Loucy (cell line): ENCODE measurements around the gene NHP2.

Experiments
- H2AFZ ChIP-seq: fragments of 200-600 bp; sonication (generic); 2 replicates; pipeline ENCODE4 v1.6.0; 2016; ENCODE audit warnings: antibody characterized with exemption, mild to moderate bottlenecking, low read length, moderate library complexity
- H3F3A ChIP-seq: fragments of 200-600 bp; 2 replicates; pipeline ENCODE4 v1.6.0; 2016; ENCODE audit warnings: antibody characterized with exemption, low read depth, mild to moderate bottlenecking
- H3K27me3 ChIP-seq: fragments of 200-600 bp; sonication (generic); 2 replicates; pipeline ENCODE4 v1.6.1; 2014; ENCODE audit warnings: low read length, mild to moderate bottlenecking; ENCODE audit not compliant: insufficient read depth, poor library complexity, severe bottlenecking
- H3K36me3 ChIP-seq: fragments of 200-600 bp; sonication (generic); 2 replicates; pipeline ENCODE4 v1.6.1; 2016; ENCODE audit warnings: low read length; ENCODE audit not compliant: insufficient read depth
- H3K4me1 ChIP-seq: fragments of 200-600 bp; sonication (generic); 2 replicates; pipeline ENCODE4 v1.5.1; 2014; ENCODE audit warnings: low read length, mild to moderate bottlenecking; ENCODE audit not compliant: insufficient read depth, poor library complexity, severe bottlenecking
- H3K4me2 ChIP-seq: fragments of 200-600 bp; sonication (generic); 2 replicates; pipeline ENCODE4 v1.6.0; 2014; ENCODE audit warnings: antibody characterized with exemption, low read length, low read depth, mild to moderate bottlenecking; ENCODE audit not compliant: poor library complexity, severe bottlenecking
- H3K4me3 ChIP-seq: fragments of 200-600 bp; sonication (generic); 2 replicates; pipeline ENCODE4 v1.5.1; 2014; ENCODE audit warnings: low read length, mild to moderate bottlenecking, mixed read lengths; ENCODE audit not compliant: poor library complexity, severe bottlenecking
- H3K79me2 ChIP-seq: fragments of 200-600 bp; sonication (generic); 2 replicates; pipeline ENCODE4 v1.6.1; 2014; ENCODE audit warnings: low read length; ENCODE audit not compliant: insufficient read depth
- H3K9ac ChIP-seq: fragments of 200-600 bp; sonication (generic); 2 replicates; pipeline ENCODE4 v1.6.0; 2014; ENCODE audit warnings: mild to moderate bottlenecking, low read depth, low read length, moderate library complexity; ENCODE audit not compliant: poor library complexity, severe bottlenecking
- H3K9me2 ChIP-seq: fragments of 200-600 bp; sonication (generic); replicated peaks from 2 replicates; pipeline ENCODE4 v1.6.1; 2016; ENCODE audit warnings: low read depth, low read length, mixed read lengths
- H3K9me3 ChIP-seq: fragments of 200-600 bp; sonication (generic); 2 replicates; pipeline ENCODE4 v1.6.1; 2014; ENCODE audit warnings: mild to moderate bottlenecking, antibody characterized with exemption, low read length, low read depth; ENCODE audit not compliant: insufficient read depth
- H4K20me1 ChIP-seq: fragments of 200-600 bp; sonication (generic); 2 replicates; pipeline ENCODE4 v1.6.0; 2014; ENCODE audit warnings: antibody characterized with exemption, low read length, mild to moderate bottlenecking; ENCODE audit not compliant: insufficient read depth, poor library complexity, severe bottlenecking
- EZH2phosphoT487 ChIP-seq: fragments of 200-600 bp; IDR thresholded peaks from 2 replicates; pipeline ENCODE4 v1.6.1; 2018; ENCODE audit warnings: antibody characterized with exemption, mild to moderate bottlenecking, moderate library complexity, borderline replicate concordance
- TF ChIP-seq, protein P1 (sequence below): fragments of 200-600 bp; sonication (generic); conservative IDR thresholded peaks from 2 replicates; pipeline ENCODE4 v1.5.1; 2014; ENCODE audit warnings: mild to moderate bottlenecking, antibody characterized with exemption, low read length

The NHP2 gene

DNA sequence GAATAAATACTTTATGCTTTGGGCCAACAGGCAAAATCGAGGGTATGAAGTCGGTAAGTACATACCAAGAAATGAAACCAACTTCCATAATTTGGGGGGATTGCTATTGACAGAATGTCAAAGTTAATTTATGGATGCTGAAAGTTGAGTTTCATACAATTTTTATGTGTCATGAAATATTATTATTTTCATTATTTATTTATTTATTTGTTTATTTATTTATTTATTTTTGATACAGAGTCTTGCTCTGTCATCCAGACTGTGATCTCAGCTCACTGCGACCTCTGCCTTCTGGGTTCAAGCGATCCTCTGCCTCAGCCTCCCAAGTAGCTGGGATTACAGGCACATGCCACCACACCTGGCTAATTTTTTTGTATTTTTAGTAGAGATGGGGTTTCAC, 38.0 kb upstream of the NHP2 start:
- no peak overlapping the region for H2AFZ ChIP-seq
- TF ChIP-seq, protein P1, sequence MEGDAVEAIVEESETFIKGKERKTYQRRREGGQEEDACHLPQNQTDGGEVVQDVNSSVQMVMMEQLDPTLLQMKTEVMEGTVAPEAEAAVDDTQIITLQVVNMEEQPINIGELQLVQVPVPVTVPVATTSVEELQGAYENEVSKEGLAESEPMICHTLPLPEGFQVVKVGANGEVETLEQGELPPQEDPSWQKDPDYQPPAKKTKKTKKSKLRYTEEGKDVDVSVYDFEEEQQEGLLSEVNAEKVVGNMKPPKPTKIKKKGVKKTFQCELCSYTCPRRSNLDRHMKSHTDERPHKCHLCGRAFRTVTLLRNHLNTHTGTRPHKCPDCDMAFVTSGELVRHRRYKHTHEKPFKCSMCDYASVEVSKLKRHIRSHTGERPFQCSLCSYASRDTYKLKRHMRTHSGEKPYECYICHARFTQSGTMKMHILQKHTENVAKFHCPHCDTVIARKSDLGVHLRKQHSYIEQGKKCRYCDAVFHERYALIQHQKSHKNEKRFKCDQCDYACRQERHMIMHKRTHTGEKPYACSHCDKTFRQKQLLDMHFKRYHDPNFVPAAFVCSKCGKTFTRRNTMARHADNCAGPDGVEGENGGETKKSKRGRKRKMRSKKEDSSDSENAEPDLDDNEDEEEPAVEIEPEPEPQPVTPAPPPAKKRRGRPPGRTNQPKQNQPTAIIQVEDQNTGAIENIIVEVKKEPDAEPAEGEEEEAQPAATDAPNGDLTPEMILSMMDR, result no peak
- no peak for TF ChIP-seq EZH2phosphoT487
- H3K4me3 ChIP-seq, result no peak overlapping the region
- no peaks in the 10 kb centered on the region for H3K27me3 ChIP-seq
- peaks cover 21% of the 10 kb centered on the region for H3K4me1 ChIP-seq
- H3K9me3 ChIP-seq, result no peaks in the 10 kb centered on the region
- no peaks in the 10 kb centered on the region for H3F3A ChIP-seq
- no peaks in the 10 kb centered on the region for H4K20me1 ChIP-seq
- no peak overlapping the region for H3K4me2 ChIP-seq
- H3K9me2 ChIP-seq, result no peaks in the 10 kb centered on the region
- no peak overlapping the region for H3K9ac ChIP-seq
- no peaks in the 10 kb centered on the region for H3K36me3 ChIP-seq
- no peaks in the 10 kb centered on the region for H3K79me2 ChIP-seq

GRCh38 chr5:178189433-178189832, 35.7 kb upstream of the NHP2 start:
- Histone ChIP-seq H3K4me3 (no peak overlapping the region), H4K20me1 (no peaks in the 10 kb centered on the region), H3K36me3 (no peaks in the 10 kb centered on the region), H3K9ac (no peak overlapping the region), H3K79me2 (no peaks in the 10 kb centered on the region), H3K27me3 (no peaks in the 10 kb centered on the region), H3K9me2 (no peaks in the 10 kb centered on the region), H3K4me2 (no peak overlapping the region), H3F3A (no peaks in the 10 kb centered on the region), H3K4me1 (peaks cover 25% of the 10 kb centered on the region), H3K9me3 (no peaks in the 10 kb centered on the region), H2AFZ (no peak overlapping the region)
- no peak for TF ChIP-seq EZH2phosphoT487
- TF ChIP-seq, protein P1, result no peak

- H3K27me3 ChIP-seq, result no peaks in the 10 kb centered on the region
- TF ChIP-seq EZH2phosphoT487, result no peak
Measured at GRCh38 chr5:178187014-178187413, 33.3 kb upstream of the NHP2 start, which contains the start of gene GMCL2. TSS of gene GMCL2 (minus strand) at chr5:178187371. CDS start at chr5:178187299, 72 bp downstream.

DNA sequence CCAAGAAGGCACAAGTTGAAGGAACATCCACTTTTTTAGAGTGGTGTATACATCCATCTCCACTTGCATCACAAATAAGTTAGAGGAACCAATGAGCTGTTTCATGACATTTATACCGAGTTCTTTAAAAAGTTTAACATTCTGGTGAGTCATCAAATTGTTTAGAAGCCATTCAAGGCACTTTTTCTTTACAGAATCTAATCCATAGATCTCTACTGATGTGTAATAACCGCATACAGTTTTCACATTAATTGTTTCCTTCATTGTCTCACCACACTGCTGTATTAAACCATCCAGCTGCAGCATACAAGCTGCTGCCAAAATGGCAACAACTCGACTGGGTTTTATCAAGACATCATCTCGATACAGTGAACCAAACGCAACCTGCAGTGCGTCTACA, 32.7 kb upstream of the NHP2 start:
- Histone ChIP-seq H3K9ac (no peak overlapping the region), H3K79me2 (no peaks in the 10 kb centered on the region), H3K4me3 (no peak overlapping the region), H3K4me2 (peak overlapping the region; percentile 56), H3K9me2 (no peaks in the 10 kb centered on the region), H3K36me3 (no peaks in the 10 kb centered on the region), H3K27me3 (no peaks in the 10 kb centered on the region), H2AFZ (peak overlapping the region; percentile 35; the same call in 1 of the 2 replicates), H3K9me3 (no peaks in the 10 kb centered on the region), H4K20me1 (no peaks in the 10 kb centered on the region), H3K4me1 (peaks cover 20% of the 10 kb centered on the region), H3F3A (no peaks in the 10 kb centered on the region)
- TF ChIP-seq, protein P1, result no peak
- no peak for TF ChIP-seq EZH2phosphoT487

More at GRCh38 chr5:178187014-178187413, 33.3 kb upstream of the NHP2 start, which contains the start of gene GMCL2:
- Histone ChIP-seq H3F3A (no peaks in the 10 kb centered on the region), H3K4me1 (peaks cover 16% of the 10 kb centered on the region), H3K79me2 (no peaks in the 10 kb centered on the region), H3K9me2 (no peaks in the 10 kb centered on the region), H3K9me3 (no peaks in the 10 kb centered on the region), H2AFZ (peak within 1 kb of the TSS; percentile 35; the same call in 1 of the 2 replicates), H3K9ac (no peak within 1 kb of the TSS), H3K4me3 (no peak within 1 kb of the TSS), H3K4me2 (peak within 1 kb of the TSS; percentile 56), H3K36me3 (no peaks in the 10 kb centered on the region), H4K20me1 (no peaks in the 10 kb centered on the region)
